Erythroblast (primary cell): ENCODE results near the gene CTNNA3.

Experiments
- GATA1 ChIP-seq: IDR thresholded peaks from 2 replicates; pipeline ENCODE4 v1.6.1; 2011; ENCODE audit warnings: low read depth, mild to moderate bottlenecking, control low read depth, low read length, moderate library complexity
- POLR2A ChIP-seq: IDR thresholded peaks from 2 replicates; pipeline ENCODE4 v1.6.1; 2011; ENCODE audit warnings: mild to moderate bottlenecking, low read length

DNA sequence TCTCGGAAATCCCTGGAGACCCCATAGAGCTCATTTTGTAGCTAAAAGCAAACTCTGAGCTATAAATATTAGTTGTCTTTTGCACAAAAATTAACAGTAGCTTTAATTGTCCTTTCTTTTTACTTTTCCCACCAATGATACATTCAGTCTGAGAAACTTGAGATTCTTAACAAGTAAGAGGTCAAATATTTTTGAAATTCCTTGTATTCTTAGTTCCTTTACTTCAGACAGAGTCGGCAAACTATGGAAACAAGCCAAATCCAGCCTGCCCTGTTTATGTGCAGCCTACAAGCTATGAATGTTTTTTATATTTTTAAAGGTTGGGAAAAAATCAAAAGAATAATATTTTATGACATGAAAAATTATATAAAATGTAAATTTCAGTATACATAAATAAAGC lies 146.6 kb downstream of the CTNNA3 start:
- no peak for TF ChIP-seq POLR2A
- TF ChIP-seq GATA1 = no peak
